Heart left ventricle (tissue), 16 donors: ENCODE results near the gene MAPK8IP1. TPM values are rescaled to one million over a fixed set of nuclear protein-coding genes. Genes with fewer than 3 reads are reported as not detected.
A peak's percentile ranks its signal among the peaks of the same experiment; 100 is the strongest.

Experiments
- ATAC-seq, 4 donors: fragments of 200-7000 bp; cut with Tn5 transposase; one replicate each; pipeline ENCODE4 v1.9.1; 2020 to 2022; ENCODE audit warnings: moderate library complexity in 4 of 4, mild to moderate bottlenecking in 3 of 4, moderate number of reproducible peaks in 1 of 4
- DNase-seq, 5 donors: peaks; one replicate each; pipeline ENCODE4 v3.0.0-alpha.2; 2020
- H3K27ac ChIP-seq, 12 donors: fragments of 200-600 bp; sonication (generic) in 4 of 12; one replicate each; pipeline versions ENCODE4 v1.5.0 to v1.8.0; 2016 to 2022; ENCODE audit warnings: mild to moderate bottlenecking in 2 of 12
- H3K27me3 ChIP-seq, 9 donors: fragments of 200-600 bp; sonication (generic) in 2 of 9; one replicate each; pipeline versions ENCODE4 v1.5.1 to v1.8.0; 2016 to 2022; ENCODE audit warnings: mild to moderate bottlenecking in 3 of 9
- H3K36me3 ChIP-seq, 9 donors: fragments of 200-600 bp; sonication (generic) in 2 of 9; one replicate each; pipeline versions ENCODE4 v1.5.0 to v1.8.0; 2018 to 2022; ENCODE audit warnings: mild to moderate bottlenecking in 2 of 9
- H3K4me1 ChIP-seq, 12 donors: fragments of 200-600 bp; sonication (generic) in 4 of 12; one replicate each; pipeline versions ENCODE4 v1.5.0 to v1.8.0; 2016 to 2022; ENCODE audit warnings: mild to moderate bottlenecking in 3 of 12
- H3K4me3 ChIP-seq, 12 donors: fragments of 200-600 bp; sonication (generic) in 4 of 12; one replicate each; pipeline versions ENCODE4 v1.5.0 to v1.8.0; 2017 to 2022; ENCODE audit warnings: mild to moderate bottlenecking in 9 of 12, moderate library complexity in 4 of 12
- H3K9me3 ChIP-seq, 12 donors: fragments of 200-600 bp; sonication (generic) in 4 of 12; one replicate each; pipeline versions ENCODE4 v1.5.0 to v1.8.0; 2016 to 2022; ENCODE audit warnings: mild to moderate bottlenecking in 1 of 12
- POLR2A ChIP-seq, 2 donors: fragments of 450-650 bp; IDR thresholded peaks; one replicate each; pipeline ENCODE4 v1.6.1; 2017; ENCODE audit warnings: antibody characterized with exemption in 2 of 2, mild to moderate bottlenecking in 2 of 2, moderate library complexity in 2 of 2
- WGBS, 4 donors: extraction: QIAGEN DNeasy Blood & Tissue Kit in 2 of 4; methylation state at CpG; one replicate each; pipeline versions ENCODE4 v1.1.5 to v1.1.7; 2013 to 2018; 5-methylcytosine and 5-hydroxymethylcytosine counted together
- intact Hi-C, 10 donors: fragments of 100-400 bp; cut with DNase I; formaldehyde crosslinking; loops; one replicate each; pipeline versions ENCODE4 v1.11.1 to v1.14.2; 2022
- polyA plus RNA-seq, 2 donors: library from polyadenylated mRNA; stranded (reverse); fragments of 200-250 nt; gene quantifications; one replicate each; pipeline ENCODE4 v1.2.3, GENCODE V29; 2013
- total RNA-seq, 9 donors: library from RNA; depleted of rRNA in 2 of 9; stranded (reverse); fragments of >200 nt in 2 of 9; fragmentation: NEBNext Ultra II Directional in 3 of 9; extraction: Animal tissue kit (Norgen Biotek cat#: 25700) in 3 of 9; gene quantifications; one replicate each; pipeline versions ENCODE4 v1.1.0 to v1.2.4, GENCODE V29; 2016 to 2023
- TF ChIP-seq, protein P1 (sequence below), 12 donors: fragments of 200-600 bp; sonication (generic) in 4 of 12; IDR thresholded peaks; one replicate each; pipeline versions ENCODE4 v1.5.0 to v1.8.0; 2018 to 2022; ENCODE audit warnings: antibody characterized with exemption in 12 of 12, mild to moderate bottlenecking in 5 of 12
- donor health status: ischemic (EF 13 %, LVEDD 7.1; RV severe dilation, severe dysfunction).
- donor health status: healthy with polysubstance abuse.
- donor health status: DM: no; HTN: yes; CAD: no.
- donor health status: DM: no; HTN: no; CAD: no.
- donor health status: ischemic (EF 25% LVEDD 6.9; RV normal size, moderate dysfunction).
- donor health status: ischemic (EF 25% LVEDD 5.7; RV mildly dilated, moderate dysfunction).
- donor health status: healthy.
- donor health status: DM: yes; HTN: yes; CAD: no.
- donor health status: ischemic (EF 35%, LVEDD 5.7; RV mildly dilated, moderate dysfunction).
- donor health status: nonischemic (EF 11% LVEDD 7.7; RV severe dilation, severe dysfunction).
- donor health status: DM: yes; HTN: yes; CAD: no.
- donor health status: PGD.
- donor health status: ischemic (EF 29% LVEDD 5.4; RV normal size, mild dysfunction).
- donor health status: nonischemic (EF 23%, LVEDD 6.1; RV moderate dilation, normal function).

MAPK8IP1 gene
- total and polyA plus RNA-seq, 11 donors: 2.4 to 8.0 (median 7.3) TPM

GRCh38 chr11:45847911-45848316 lies 37.5 kb upstream of the MAPK8IP1 start:
- Histone ChIP-seq H3K4me1 (peaks cover 8 to 70% (median 51%) of the 10 kb centered on the region in 12 donors), H3K27ac (peak overlapping the region; percentile 83 to 99 (median 96)), H3K9me3 (no peaks in the 10 kb centered on the region), H3K27me3 (no peaks in the 10 kb centered on the region), H3K36me3 (peaks cover 0 to 2% (median 0%) of the 10 kb centered on the region in 9 donors), H3K4me3 (peak overlapping the region; percentile 73 to 97 (median 90))
- peak in 4 of 5 donors; percentile 57 to 65 (median 64) for DNase-seq
- 1 to 2% (median 1%) methylated on average over 11 to 16 of the region's 16 CpGs for WGBS, 4 donors
- intact Hi-C loops: loop anchor here (1.0 to 10.0 kb wide), 11 partner anchors 11 to 267 kb away; partner anchors contain the start of genes PEX16 (in 4 of the 10) and SLC35C1 (in 3 of the 10)
- TF ChIP-seq, protein P1, sequence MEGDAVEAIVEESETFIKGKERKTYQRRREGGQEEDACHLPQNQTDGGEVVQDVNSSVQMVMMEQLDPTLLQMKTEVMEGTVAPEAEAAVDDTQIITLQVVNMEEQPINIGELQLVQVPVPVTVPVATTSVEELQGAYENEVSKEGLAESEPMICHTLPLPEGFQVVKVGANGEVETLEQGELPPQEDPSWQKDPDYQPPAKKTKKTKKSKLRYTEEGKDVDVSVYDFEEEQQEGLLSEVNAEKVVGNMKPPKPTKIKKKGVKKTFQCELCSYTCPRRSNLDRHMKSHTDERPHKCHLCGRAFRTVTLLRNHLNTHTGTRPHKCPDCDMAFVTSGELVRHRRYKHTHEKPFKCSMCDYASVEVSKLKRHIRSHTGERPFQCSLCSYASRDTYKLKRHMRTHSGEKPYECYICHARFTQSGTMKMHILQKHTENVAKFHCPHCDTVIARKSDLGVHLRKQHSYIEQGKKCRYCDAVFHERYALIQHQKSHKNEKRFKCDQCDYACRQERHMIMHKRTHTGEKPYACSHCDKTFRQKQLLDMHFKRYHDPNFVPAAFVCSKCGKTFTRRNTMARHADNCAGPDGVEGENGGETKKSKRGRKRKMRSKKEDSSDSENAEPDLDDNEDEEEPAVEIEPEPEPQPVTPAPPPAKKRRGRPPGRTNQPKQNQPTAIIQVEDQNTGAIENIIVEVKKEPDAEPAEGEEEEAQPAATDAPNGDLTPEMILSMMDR (IDR thresholded peaks at IDR 0.05): peak in 2 of 12 donors; percentile 13 to 19
- TF ChIP-seq POLR2A (IDR thresholded peaks at IDR 0.05): no peak
- ATAC-seq: peak in 3 of 4 donors; percentile 22 to 32 (median 29)

- ATAC-seq: no peak
- TF ChIP-seq, protein P1 (IDR thresholded peaks at IDR 0.05): no peak
- no peak for TF ChIP-seq POLR2A (IDR thresholded peaks at IDR 0.05)
- DNase-seq: no peak
- peaks cover 8 to 71% (median 57%) of the 10 kb centered on the region in 12 donors for H3K4me1 ChIP-seq
- intact Hi-C loops: loop anchor here in 8 of 10 donors (5.0 to 10.0 kb wide), 5 partner anchors 41 to 266 kb away; partner anchors contain the start of genes PEX16 (in 3 of the 8) and SLC35C1 (in 1 of the 8)
- no peaks in the 10 kb centered on the region for H3K9me3 ChIP-seq
- H3K36me3 ChIP-seq: peaks cover 0 to 4% (median 0%) of the 10 kb centered on the region in 9 donors
- peak overlapping the region; percentile 1 to 97 (median 90) for H3K4me3 ChIP-seq
- H3K27me3 ChIP-seq: no peaks in the 10 kb centered on the region
- WGBS, 4 donors: 30 to 49% (median 41%) methylated on average over 7 to 8 of the region's 8 CpGs
- peak overlapping the region in 10 of 12 donors; percentile 92 to 99 (median 96) for H3K27ac ChIP-seq
Measured at GRCh38 chr11:45848654-45849081, 36.8 kb upstream of the MAPK8IP1 start.

GRCh38 chr11:45850446-45850845 lies 35.0 kb upstream of the MAPK8IP1 start:
- ATAC-seq (no peak), DNase-seq (no peak)
- peaks cover 0 to 5% (median 2%) of the 10 kb centered on the region in 9 donors for H3K36me3 ChIP-seq
- no peaks in the 10 kb centered on the region for H3K27me3 ChIP-seq
- 37 to 52% (median 42%) methylated on average over 2 of the region's 2 CpGs for WGBS, 4 donors
- no peak for TF ChIP-seq POLR2A (IDR thresholded peaks at IDR 0.05)
- TF ChIP-seq, protein P1 (IDR thresholded peaks at IDR 0.05): no peak
- H3K27ac ChIP-seq: peak overlapping the region in 10 of 12 donors; percentile 82 to 99 (median 94)
- intact Hi-C loops: no loop called here
- peak overlapping the region in 3 of 12 donors; percentile 88 to 97 (median 92) for H3K4me3 ChIP-seq
- peaks cover 8 to 86% (median 73%) of the 10 kb centered on the region in 12 donors for H3K4me1 ChIP-seq
- no peaks in the 10 kb centered on the region for H3K9me3 ChIP-seq

GRCh38 chr11:45851228-45851627 lies 34.2 kb upstream of the MAPK8IP1 start:
- H3K4me1 ChIP-seq: peaks cover 12 to 90% (median 78%) of the 10 kb centered on the region in 12 donors

More at GRCh38 chr11:45851228-45851627, 34.2 kb upstream of the MAPK8IP1 start:
- DNase-seq (no peak), ATAC-seq (no peak)
- Histone ChIP-seq H3K9me3 (no peaks in the 10 kb centered on the region), H3K4me3 (peak overlapping the region in 4 of 12 donors; percentile 5 to 92 (median 54)), H3K27me3 (no peaks in the 10 kb centered on the region), H3K36me3 (peaks cover 0 to 13% (median 10%) of the 10 kb centered on the region in 9 donors), H3K27ac (peak overlapping the region; percentile 38 to 99 (median 90))
- intact Hi-C loops: no loop called here
- TF ChIP-seq, protein P1 (IDR thresholded peaks at IDR 0.05): no peak
- TF ChIP-seq POLR2A (IDR thresholded peaks at IDR 0.05): no peak
- 50 to 66% (median 60%) methylated on average over 2 of the region's 2 CpGs for whole genome bisulfite sequencing, 4 donors
